Hepatocyte (in vitro differentiated cells): ENCODE results near the gene CELF3.

Experiments used
- CTCF ChIP-seq: fragments of 200-600 bp; sonication (generic); IDR thresholded peaks from 2 replicates; pipeline ENCODE4 v1.5.1; 2016; ENCODE audit warnings: antibody characterized with exemption, mild to moderate bottlenecking; ENCODE audit not compliant: poor library complexity
- EZH2 ChIP-seq: fragments of 200-600 bp; sonication (generic); IDR thresholded peaks from 2 replicates; pipeline ENCODE4 v1.6.1; 2016; ENCODE audit warnings: antibody characterized with exemption, mild to moderate bottlenecking, borderline replicate concordance
- EZH2phosphoT487 ChIP-seq: fragments of 200-600 bp; sonication (generic); IDR thresholded peaks from one replicate; pipeline ENCODE4 v1.6.1; 2018; ENCODE audit warnings: antibody characterized with exemption, mild to moderate bottlenecking, low read depth, moderate library complexity; ENCODE audit not compliant: unreplicated experiment, severe bottlenecking

- TF ChIP-seq CTCF (no peak), EZH2 (peak; percentile 42), EZH2phosphoT487 (no peak)
Observed at GRCh38 chr1:151721788-151722510, 5.3 kb upstream of the CELF3 start.
